ENCODE data around the gene PRRG3. TPM values are rescaled to one million over a fixed set of nuclear protein-coding genes. Genes with fewer than 3 reads are reported as not detected.

PRRG3 gene
- not detected in 2 replicates for total RNA-seq

GRCh38 chrX:151694661-151695582 is at the start of gene PRRG3:
PRRG3 (plus strand) TSS chrX:151695458; CDS start chrX:151698815, 3,357 bp downstream.

DNA sequence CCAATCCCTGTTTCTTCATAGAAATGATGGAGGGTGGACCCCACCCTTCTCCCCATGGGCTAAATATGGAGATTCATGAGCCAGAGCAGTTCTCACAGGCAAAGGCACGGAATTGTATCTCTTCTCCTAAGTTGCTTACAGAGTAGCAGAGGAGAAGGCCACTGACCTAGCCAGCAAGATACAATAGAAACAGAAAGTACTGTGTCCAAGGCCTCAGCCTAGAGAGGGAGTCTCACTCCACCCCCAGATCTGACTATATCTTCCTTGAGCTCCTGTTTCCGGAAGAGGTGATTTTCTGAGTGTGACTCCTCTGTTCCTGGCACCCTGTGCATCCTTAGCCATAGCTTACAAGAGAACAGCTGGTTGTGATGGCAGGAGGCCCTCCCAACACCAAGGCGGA is 20.5 kb downstream of the PRRG3 start, which contains the start of gene FATE1:
Gene FATE1 (plus strand): TSS at position 284 of the 400 bp plus-strand sequence. CDS start 85 bp downstream, at position 369.

GRCh38 chrX:151734446-151734845 is 39.2 kb downstream of the PRRG3 start, which contains the start of gene CNGA2:
CNGA2 (plus strand) TSS chrX:151734746; CDS start chrX:151738484, 3,738 bp downstream.

Other genes starting within 250 kb of the PRRG3 start
- gene PASD1, start 131.8 kb upstream of the PRRG3 start, total RNA-seq = not detected in 2 replicates
- not detected in 2 replicates for gene FATE1, start 20.6 kb downstream of the PRRG3 start, total RNA-seq
- not detected in 2 replicates for gene CNGA2, start 39.3 kb downstream of the PRRG3 start, total RNA-seq
- not detected in 2 replicates for gene MAGEA4, start 217.4 kb downstream of the PRRG3 start, total RNA-seq

Measured in hair follicular keratinocyte (primary cell).